WTC11 (cell line): Measurements from ENCODE around the gene MDFIC2. TPM values are rescaled to one million over a fixed set of nuclear protein-coding genes. Genes with fewer than 3 reads are reported as not detected.

Experiments used
- ATAC-seq: fragments of 200-7000 bp; cut with Tn5 transposase; 2 replicates; pipeline ENCODE4 v1.10.0; 2021; ENCODE audit warnings: mild to moderate bottlenecking, moderate library complexity
- CTCF ChIA-PET: fragments of 300-600 bp; sonication (Branson Sonifier 250); formaldehyde crosslinking; loops from one replicate; lab custom pipeline; 2021; ENCODE audit warnings: antibody characterized with exemption; lab: Charles Lee
- POLR2A ChIA-PET: fragments of 350-600 bp; sonication (Branson Sonifier 250); formaldehyde crosslinking; loops from one replicate; lab custom pipeline; 2021; ENCODE audit warnings: antibody characterized with exemption; lab: Charles Lee
- DNase-seq: peaks from one replicate; pipeline ENCODE4 v3.0.0; 2021; ENCODE audit warnings: low spot score
- H3K27ac Mint-ChIP-seq: 2 replicates; pipeline ENCODE4 v1.8.0; 2021; ENCODE audit warnings: mixed read lengths
- H3K27me3 Mint-ChIP-seq: 2 replicates; pipeline ENCODE4 v1.8.0; 2021; ENCODE audit warnings: low read depth, mild to moderate bottlenecking, moderate library complexity, mixed read lengths
- H3K36me3 Mint-ChIP-seq: 2 replicates; pipeline ENCODE4 v1.8.0; 2021; ENCODE audit warnings: mixed read lengths
- H3K4me1 Mint-ChIP-seq: 2 replicates; pipeline ENCODE4 v1.8.0; 2022; ENCODE audit warnings: mixed read lengths
- H3K4me3 Mint-ChIP-seq: 2 replicates; pipeline ENCODE4 v1.8.0; 2021; ENCODE audit warnings: mild to moderate bottlenecking, moderate library complexity, mixed read lengths
- H3K9me3 Mint-ChIP-seq: 2 replicates; pipeline ENCODE4 v1.8.0; 2021; ENCODE audit warnings: mixed read lengths
- FOXJ3 ChIP-seq: sonication (generic); formaldehyde crosslinking; IDR thresholded peaks from 2 replicates; pipeline ENCODE4 v1.9.0; 2021; ENCODE audit warnings: missing genetic modification reagents, mild to moderate bottlenecking, borderline replicate concordance
- FOXK1 ChIP-seq: sonication (generic); formaldehyde crosslinking; IDR thresholded peaks from 2 replicates; pipeline ENCODE4 v1.8.0; 2022; ENCODE audit warnings: mild to moderate bottlenecking, moderate library complexity, missing genetic modification reagents
- MYBL2 ChIP-seq: sonication (generic); formaldehyde crosslinking; IDR thresholded peaks from 2 replicates; pipeline ENCODE4 v1.8.1; 2023; ENCODE audit warnings: mild to moderate bottlenecking, moderate library complexity, missing genetic modification reagents
- NFATC4 ChIP-seq: fragments of 250-450 bp; sonication (Bioruptor Pico); IDR thresholded peaks from 2 replicates; pipeline ENCODE4 v1.9.0; 2021; ENCODE audit warnings: mild to moderate bottlenecking
- NR1H2 ChIP-seq: sonication (generic); formaldehyde crosslinking; IDR thresholded peaks from 2 replicates; pipeline ENCODE4 v1.9.0; 2021; ENCODE audit warnings: mild to moderate bottlenecking, moderate library complexity, missing genetic modification reagents
- NR2C2 ChIP-seq: sonication (generic); formaldehyde crosslinking; IDR thresholded peaks from 2 replicates; pipeline ENCODE4 v1.8.0; 2022; ENCODE audit warnings: mild to moderate bottlenecking, missing genetic modification reagents
- PRRX2 ChIP-seq: fragments of 250-450 bp; sonication (Bioruptor Pico); IDR thresholded peaks from 2 replicates; pipeline ENCODE4 v1.8.0; 2021; ENCODE audit warnings: mild to moderate bottlenecking
- SMAD3 ChIP-seq: sonication (generic); formaldehyde crosslinking; IDR thresholded peaks from 2 replicates; pipeline ENCODE4 v1.8.0; 2022; ENCODE audit warnings: missing genetic modification reagents, mild to moderate bottlenecking, borderline replicate concordance
- ZNF219 ChIP-seq: sonication (generic); formaldehyde crosslinking; IDR thresholded peaks from 2 replicates; pipeline ENCODE4 v1.8.0; 2023; ENCODE audit warnings: missing genetic modification reagents, mild to moderate bottlenecking, borderline replicate concordance
- ZNF232 ChIP-seq: sonication (generic); formaldehyde crosslinking; IDR thresholded peaks from 2 replicates; pipeline ENCODE4 v1.8.0; 2022; ENCODE audit warnings: mild to moderate bottlenecking, missing genetic modification reagents
- ZNF263 ChIP-seq: sonication (generic); formaldehyde crosslinking; IDR thresholded peaks from 2 replicates; pipeline ENCODE4 v1.8.1; 2022; ENCODE audit warnings: low read depth, mild to moderate bottlenecking, moderate library complexity, missing genetic modification reagents
- ZNF281 ChIP-seq: sonication (generic); formaldehyde crosslinking; IDR thresholded peaks from 2 replicates; pipeline ENCODE4 v1.8.0; 2023; ENCODE audit warnings: mild to moderate bottlenecking, missing genetic modification reagents
- ZNF423 ChIP-seq: fragments of 250-450 bp; sonication (Bioruptor Pico); IDR thresholded peaks from 2 replicates; pipeline ENCODE4 v2.1.2; 2022; ENCODE audit warnings: mild to moderate bottlenecking, moderate library complexity
- total RNA-seq: library from RNA; stranded (reverse); gene quantifications from 3 replicates; pipeline ENCODE4 v1.2.3, GENCODE V29; 2021
- TF ChIP-seq, protein P1 (sequence below): fragments of 250-450 bp; sonication (Bioruptor Pico); conservative IDR thresholded peaks from 2 replicates; pipeline ENCODE4 v1.9.0; 2021; ENCODE audit warnings: mild to moderate bottlenecking
- TF ChIP-seq, protein P2 (sequence below): fragments of 250-450 bp; sonication (Bioruptor Pico); IDR thresholded peaks from 2 replicates; pipeline ENCODE4 v2.1.2; 2022; ENCODE audit warnings: mild to moderate bottlenecking, moderate library complexity
- TF ChIP-seq, protein P3 (sequence below): fragments of 200-600 bp; IDR thresholded peaks from 2 replicates; pipeline ENCODE4 v1.8.0; 2022; ENCODE audit warnings: antibody characterized with exemption

The MDFIC2 gene
- total RNA-seq, 1 experiment from 2014 or later, result not detected

DNA sequence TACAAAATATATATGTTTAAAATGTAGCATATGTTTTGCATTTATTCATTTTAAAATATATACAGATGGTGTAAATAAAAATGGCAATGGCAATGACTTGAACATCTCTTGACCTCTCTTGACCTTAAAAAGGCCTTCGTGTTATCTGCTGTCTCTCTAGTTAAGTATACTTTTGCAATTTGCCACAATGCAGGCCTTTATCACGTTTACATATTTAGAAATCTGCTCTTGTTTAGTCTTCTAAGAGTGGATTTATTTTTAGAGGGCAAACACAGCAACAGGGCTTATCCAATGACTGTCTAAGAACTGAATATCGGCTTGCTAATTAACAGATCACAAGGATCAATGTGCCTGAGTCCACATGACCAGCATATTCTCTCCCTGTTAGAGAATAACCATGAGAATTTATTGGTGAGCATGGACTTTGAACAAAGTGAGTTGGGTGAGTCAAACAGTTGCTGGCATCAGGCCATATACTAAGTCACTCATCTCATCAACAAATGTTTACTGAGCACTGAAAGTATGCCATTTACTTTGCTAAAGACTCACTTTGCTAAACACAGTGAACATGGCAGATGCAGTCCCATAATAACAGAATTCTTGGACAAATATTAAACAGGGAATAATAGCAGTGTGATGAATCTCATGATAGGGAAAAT, 48.2 kb downstream of the MDFIC2 start:
- CTCF ChIA-PET, result no interaction called here
- Mint-ChIP-seq H3K27me3 (no peaks in the 10 kb centered on the region), H3K27ac (no peak overlapping the region), H3K4me3 (no peak overlapping the region), H3K36me3 (no peaks in the 10 kb centered on the region), H3K9me3 (no peaks in the 10 kb centered on the region), H3K4me1 (no peaks in the 10 kb centered on the region)
- no peak for DNase-seq
- no peak for ATAC-seq
- POLR2A ChIA-PET, result no interaction called here
- TF ChIP-seq NR1H2 (CRISPR knock-in tag), result no peak
- TF ChIP-seq SMAD3 (CRISPR knock-in tag), result no peak
- no peak for TF ChIP-seq NR2C2 (CRISPR knock-in tag)
- no peak for TF ChIP-seq ZNF263 (CRISPR knock-in tag)
- no peak for TF ChIP-seq NFATC4 (CRISPR knock-in tag)
- TF ChIP-seq ZNF232 (CRISPR knock-in tag), result no peak
- TF ChIP-seq, protein P1, sequence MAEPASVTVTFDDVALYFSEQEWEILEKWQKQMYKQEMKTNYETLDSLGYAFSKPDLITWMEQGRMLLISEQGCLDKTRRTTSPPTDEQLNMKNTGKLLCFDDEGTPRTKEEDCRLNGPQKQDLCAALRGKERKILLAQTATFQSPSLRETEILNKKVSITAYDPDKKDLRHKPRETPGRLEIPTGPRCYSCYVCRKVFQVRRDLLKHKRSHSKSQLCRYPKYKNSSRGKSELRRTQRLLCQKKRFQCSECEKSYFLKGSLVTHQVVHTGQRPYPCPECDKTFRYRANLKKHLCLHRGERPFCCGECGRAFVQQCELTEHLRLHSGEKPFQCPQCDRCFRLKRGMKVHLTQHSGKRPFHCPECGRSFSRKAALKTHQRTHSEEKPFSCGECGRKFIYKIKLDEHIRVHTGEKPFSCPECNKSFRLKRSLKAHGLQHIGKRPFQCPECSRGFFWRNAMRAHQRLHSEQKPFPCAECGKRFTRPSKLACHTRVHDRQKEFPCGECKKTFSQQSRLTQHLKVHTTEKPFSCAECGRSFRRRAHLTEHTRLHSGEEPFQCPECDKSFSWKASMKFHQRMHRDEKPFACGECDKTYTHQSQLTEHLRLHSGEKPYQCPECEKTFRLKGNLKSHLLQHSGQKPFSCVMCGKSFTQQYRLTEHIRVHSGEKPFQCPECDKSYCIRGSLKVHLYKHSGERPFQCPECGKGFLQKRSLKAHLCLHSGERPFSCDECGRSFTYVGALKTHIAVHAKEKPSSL (CRISPR knock-in tag), result no peak
- TF ChIP-seq, protein P2, sequence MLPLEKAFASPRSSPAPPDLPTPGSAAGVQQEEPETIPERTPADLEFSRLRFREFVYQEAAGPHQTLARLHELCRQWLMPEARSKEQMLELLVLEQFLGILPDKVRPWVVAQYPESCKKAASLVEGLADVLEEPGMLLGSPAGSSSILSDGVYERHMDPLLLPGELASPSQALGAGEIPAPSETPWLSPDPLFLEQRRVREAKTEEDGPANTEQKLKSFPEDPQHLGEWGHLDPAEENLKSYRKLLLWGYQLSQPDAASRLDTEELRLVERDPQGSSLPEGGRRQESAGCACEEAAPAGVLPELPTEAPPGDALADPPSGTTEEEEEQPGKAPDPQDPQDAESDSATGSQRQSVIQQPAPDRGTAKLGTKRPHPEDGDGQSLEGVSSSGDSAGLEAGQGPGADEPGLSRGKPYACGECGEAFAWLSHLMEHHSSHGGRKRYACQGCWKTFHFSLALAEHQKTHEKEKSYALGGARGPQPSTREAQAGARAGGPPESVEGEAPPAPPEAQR (CRISPR knock-in tag), result no peak
- TF ChIP-seq ZNF219, result no peak
- no peak for TF ChIP-seq FOXJ3 (CRISPR knock-in tag)
- no peak for TF ChIP-seq ZNF281 (CRISPR knock-in tag)

DNA sequence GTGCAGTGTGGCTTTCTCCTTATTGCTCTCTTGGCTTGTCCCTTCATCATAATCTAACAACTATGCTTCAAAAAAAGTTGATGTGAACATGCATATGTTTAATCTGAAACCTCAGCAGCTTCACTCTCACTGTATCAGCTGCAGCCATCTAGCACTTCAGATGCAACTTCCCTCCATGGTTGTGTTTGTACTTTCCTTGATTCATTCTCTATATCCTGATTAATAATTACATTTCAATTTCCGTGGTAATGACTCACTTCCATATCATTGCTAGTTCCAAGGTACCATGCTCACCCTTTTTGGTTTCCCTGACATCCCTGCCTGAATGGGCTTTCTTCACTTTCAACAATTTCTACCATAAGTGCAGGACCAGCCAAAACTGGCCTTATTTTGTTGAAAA, 51.2 kb downstream of the MDFIC2 start:
- Mint-ChIP-seq H3K4me1 (no peaks in the 10 kb centered on the region), H3K9me3 (no peaks in the 10 kb centered on the region), H3K36me3 (no peaks in the 10 kb centered on the region), H3K27ac (no peak overlapping the region), H3K4me3 (no peak overlapping the region), H3K27me3 (no peaks in the 10 kb centered on the region)
- ChIA-PET CTCF (no interaction called here), POLR2A (no interaction called here)
- no peak for TF ChIP-seq FOXK1 (CRISPR knock-in tag)
- DNase-seq (no peak), ATAC-seq (no peak)

- no peak overlapping the region for H3K4me3 Mint-ChIP-seq
- no peak for ATAC-seq
- DNase-seq, result no peak
Measured at GRCh38 chr3:70256566-70256965, 55.9 kb downstream of the MDFIC2 start.

More at GRCh38 chr3:70256566-70256965, 55.9 kb downstream of the MDFIC2 start:
- no peaks in the 10 kb centered on the region for H3K27me3 Mint-ChIP-seq
- no peaks in the 10 kb centered on the region for H3K36me3 Mint-ChIP-seq
- ChIA-PET POLR2A (no interaction called here), CTCF (no interaction called here)
- H3K27ac Mint-ChIP-seq, result no peak overlapping the region
- TF ChIP-seq, protein P3, sequence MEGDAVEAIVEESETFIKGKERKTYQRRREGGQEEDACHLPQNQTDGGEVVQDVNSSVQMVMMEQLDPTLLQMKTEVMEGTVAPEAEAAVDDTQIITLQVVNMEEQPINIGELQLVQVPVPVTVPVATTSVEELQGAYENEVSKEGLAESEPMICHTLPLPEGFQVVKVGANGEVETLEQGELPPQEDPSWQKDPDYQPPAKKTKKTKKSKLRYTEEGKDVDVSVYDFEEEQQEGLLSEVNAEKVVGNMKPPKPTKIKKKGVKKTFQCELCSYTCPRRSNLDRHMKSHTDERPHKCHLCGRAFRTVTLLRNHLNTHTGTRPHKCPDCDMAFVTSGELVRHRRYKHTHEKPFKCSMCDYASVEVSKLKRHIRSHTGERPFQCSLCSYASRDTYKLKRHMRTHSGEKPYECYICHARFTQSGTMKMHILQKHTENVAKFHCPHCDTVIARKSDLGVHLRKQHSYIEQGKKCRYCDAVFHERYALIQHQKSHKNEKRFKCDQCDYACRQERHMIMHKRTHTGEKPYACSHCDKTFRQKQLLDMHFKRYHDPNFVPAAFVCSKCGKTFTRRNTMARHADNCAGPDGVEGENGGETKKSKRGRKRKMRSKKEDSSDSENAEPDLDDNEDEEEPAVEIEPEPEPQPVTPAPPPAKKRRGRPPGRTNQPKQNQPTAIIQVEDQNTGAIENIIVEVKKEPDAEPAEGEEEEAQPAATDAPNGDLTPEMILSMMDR, result no peak
- TF ChIP-seq ZNF423 (CRISPR knock-in tag), result no peak
- no peak for TF ChIP-seq MYBL2 (CRISPR knock-in tag)
- no peak for TF ChIP-seq PRRX2 (CRISPR knock-in tag)
- no peak for TF ChIP-seq ZNF232 (CRISPR knock-in tag)
- no peaks in the 10 kb centered on the region for H3K4me1 Mint-ChIP-seq
- H3K9me3 Mint-ChIP-seq, result no peaks in the 10 kb centered on the region
